ENCODE results near the gene CDK9.

DNA sequence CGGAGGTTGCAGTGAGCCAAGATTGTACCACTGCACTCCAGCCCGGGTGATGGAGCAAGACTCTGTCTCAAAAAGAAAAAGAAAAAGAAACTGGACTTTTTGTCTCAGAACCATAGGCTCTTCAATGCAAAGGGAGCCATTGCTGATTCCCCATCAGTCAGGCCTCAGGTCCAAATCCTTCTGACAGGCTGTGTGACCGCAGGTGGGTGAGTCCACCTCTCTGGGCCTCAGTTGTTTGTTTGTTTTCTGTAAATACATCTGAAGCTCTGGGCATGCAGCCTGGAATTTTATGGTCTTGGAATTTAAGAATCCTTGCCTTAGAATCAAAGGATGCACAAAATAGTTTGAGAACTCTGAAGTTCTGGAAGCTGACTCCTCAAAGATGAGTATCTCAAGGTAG, 29.6 kb upstream of the CDK9 start:
- TF ChIP-seq, protein P1, sequence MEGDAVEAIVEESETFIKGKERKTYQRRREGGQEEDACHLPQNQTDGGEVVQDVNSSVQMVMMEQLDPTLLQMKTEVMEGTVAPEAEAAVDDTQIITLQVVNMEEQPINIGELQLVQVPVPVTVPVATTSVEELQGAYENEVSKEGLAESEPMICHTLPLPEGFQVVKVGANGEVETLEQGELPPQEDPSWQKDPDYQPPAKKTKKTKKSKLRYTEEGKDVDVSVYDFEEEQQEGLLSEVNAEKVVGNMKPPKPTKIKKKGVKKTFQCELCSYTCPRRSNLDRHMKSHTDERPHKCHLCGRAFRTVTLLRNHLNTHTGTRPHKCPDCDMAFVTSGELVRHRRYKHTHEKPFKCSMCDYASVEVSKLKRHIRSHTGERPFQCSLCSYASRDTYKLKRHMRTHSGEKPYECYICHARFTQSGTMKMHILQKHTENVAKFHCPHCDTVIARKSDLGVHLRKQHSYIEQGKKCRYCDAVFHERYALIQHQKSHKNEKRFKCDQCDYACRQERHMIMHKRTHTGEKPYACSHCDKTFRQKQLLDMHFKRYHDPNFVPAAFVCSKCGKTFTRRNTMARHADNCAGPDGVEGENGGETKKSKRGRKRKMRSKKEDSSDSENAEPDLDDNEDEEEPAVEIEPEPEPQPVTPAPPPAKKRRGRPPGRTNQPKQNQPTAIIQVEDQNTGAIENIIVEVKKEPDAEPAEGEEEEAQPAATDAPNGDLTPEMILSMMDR (optimal IDR thresholded peaks at IDR 0.05 in 1 of 3, IDR thresholded peaks at IDR 0.05 in 1 of 3, conservative IDR thresholded peaks at IDR 0.05 in 1 of 3; ENCODE audit: extremely low read depth in 1 of 3, insufficient read depth in 2 of 3, low read length in 3 of 3): no peak
- no peak for TF ChIP-seq EZH2 (IDR thresholded peaks at IDR 0.05; ENCODE audit: low read length)
